Psoas muscle (tissue), 8 donors: Measurements from ENCODE around the gene STPG2. TPM values are rescaled to one million over a fixed set of nuclear protein-coding genes. Genes with fewer than 3 reads are reported as not detected.

Experiments
- ATAC-seq, 4 donors: fragments of 200-7000 bp; cut with Tn5 transposase; one replicate each; pipeline ENCODE4 v1.9.1; 2020; ENCODE audit warnings: moderate library complexity in 3 of 4, mild to moderate bottlenecking in 2 of 4
- DNase-seq, 2 donors: peaks; one replicate each; pipeline ENCODE4 v3.0.0-alpha.2; 2020
- H3K27ac ChIP-seq: fragments of 200-600 bp; one replicate; pipeline ENCODE4 v1.8.0; 2022
- H3K27me3 ChIP-seq, 3 donors: fragments of 200-600 bp in 1 of 3; one replicate each; pipeline versions ENCODE4 v1.6.1 to v1.8.0; 2013 to 2022; ENCODE audit warnings: low read length in 2 of 3, mild to moderate bottlenecking in 2 of 3, moderate library complexity in 1 of 3; ENCODE audit not compliant: insufficient read depth in 3 of 3
- H3K36me3 ChIP-seq, 2 donors: fragments of 200-600 bp in 1 of 2; one replicate each; pipeline versions ENCODE4 v1.6.1 to v1.8.0; 2013 to 2022; ENCODE audit warnings: low read depth in 1 of 2, mild to moderate bottlenecking in 1 of 2, moderate library complexity in 1 of 2; ENCODE audit not compliant: insufficient read depth in 1 of 2
- H3K4me1 ChIP-seq: fragments of 200-600 bp; one replicate; pipeline ENCODE4 v1.8.0; 2022
- H3K4me3 ChIP-seq: fragments of 200-600 bp; one replicate; pipeline ENCODE4 v1.8.0; 2022; ENCODE audit warnings: mild to moderate bottlenecking
- H3K9me3 ChIP-seq: fragments of 200-600 bp; one replicate; pipeline ENCODE4 v1.8.0; 2022
- WGBS, 3 donors: extraction: QIAGEN DNeasy Blood & Tissue Kit; methylation state at CpG; one replicate each; pipeline versions ENCODE4 v1.1.6 to v1.1.7; 2013; 5-methylcytosine and 5-hydroxymethylcytosine counted together
- intact Hi-C, 2 donors: fragments of 100-400 bp; cut with DNase I; formaldehyde crosslinking; loops; one replicate each; pipeline versions ENCODE4 v1.11.0 to v1.14.2; 2022
- polyA plus RNA-seq, 3 donors: library from polyadenylated mRNA; stranded (reverse); fragments of 200-250 nt; gene quantifications; one replicate each; pipeline ENCODE4 v1.2.3, GENCODE V29; 2013
- total RNA-seq, 4 donors: library from RNA; stranded (reverse); fragmentation: NEBNext Ultra II Directional in 2 of 4; extraction: Animal tissue kit (Norgen Biotek cat#: 25700) in 2 of 4; gene quantifications; one replicate each; pipeline versions ENCODE4 v1.2.1 to v1.2.4, GENCODE V29; 2021 to 2023
- TF ChIP-seq, protein P1 (sequence below): fragments of 200-600 bp; IDR thresholded peaks from one replicate; pipeline ENCODE4 v1.8.0; 2022; ENCODE audit warnings: antibody characterized with exemption
- donor health status: healthy with polysubstance abuse.
- donor health status: DM: no; HTN: no; CAD: no; lungs with moderate emphysema.
- donor health status: Bipolar disorder and iron deficiency.
- donor health status: healthy.
- donor health status: DM: yes; HTN: yes; CAD: no.
- donor health status: DM: no; HTN: no; CAD: no.
- donor health status: DM: no; HTN: no; CAD: no.
- donor health status: DM: yes; HTN: yes; CAD: no.

STPG2 gene
- total and polyA plus RNA-seq, 7 donors = 0.01 to 0.21 TPM; not detected in 5

- intact Hi-C loops = no loop called here
- ATAC-seq (no peak), DNase-seq (no peak)
- TF ChIP-seq, protein P1, sequence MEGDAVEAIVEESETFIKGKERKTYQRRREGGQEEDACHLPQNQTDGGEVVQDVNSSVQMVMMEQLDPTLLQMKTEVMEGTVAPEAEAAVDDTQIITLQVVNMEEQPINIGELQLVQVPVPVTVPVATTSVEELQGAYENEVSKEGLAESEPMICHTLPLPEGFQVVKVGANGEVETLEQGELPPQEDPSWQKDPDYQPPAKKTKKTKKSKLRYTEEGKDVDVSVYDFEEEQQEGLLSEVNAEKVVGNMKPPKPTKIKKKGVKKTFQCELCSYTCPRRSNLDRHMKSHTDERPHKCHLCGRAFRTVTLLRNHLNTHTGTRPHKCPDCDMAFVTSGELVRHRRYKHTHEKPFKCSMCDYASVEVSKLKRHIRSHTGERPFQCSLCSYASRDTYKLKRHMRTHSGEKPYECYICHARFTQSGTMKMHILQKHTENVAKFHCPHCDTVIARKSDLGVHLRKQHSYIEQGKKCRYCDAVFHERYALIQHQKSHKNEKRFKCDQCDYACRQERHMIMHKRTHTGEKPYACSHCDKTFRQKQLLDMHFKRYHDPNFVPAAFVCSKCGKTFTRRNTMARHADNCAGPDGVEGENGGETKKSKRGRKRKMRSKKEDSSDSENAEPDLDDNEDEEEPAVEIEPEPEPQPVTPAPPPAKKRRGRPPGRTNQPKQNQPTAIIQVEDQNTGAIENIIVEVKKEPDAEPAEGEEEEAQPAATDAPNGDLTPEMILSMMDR = no peak
- no peaks in the 10 kb centered on the region for H3K36me3 ChIP-seq
- no peaks in the 10 kb centered on the region for H3K9me3 ChIP-seq
- WGBS, 3 donors = 52 to 62% (median 57%) methylated on average over 3 of the region's 3 CpGs
- H3K27ac ChIP-seq = no peak overlapping the region
- H3K4me3 ChIP-seq = no peak overlapping the region
- H3K27me3 ChIP-seq = no peaks in the 10 kb centered on the region
- H3K4me1 ChIP-seq = no peaks in the 10 kb centered on the region
These were observed 190.5 kb downstream of the STPG2 start for GRCh38 chr4:97952763-97953162.

- ATAC-seq = no peak
- intact Hi-C loops = no loop called here
- DNase-seq = no peak
- no peaks in the 10 kb centered on the region for H3K27me3 ChIP-seq
- H3K4me1 ChIP-seq = no peaks in the 10 kb centered on the region
- TF ChIP-seq, protein P1 = no peak
- no peaks in the 10 kb centered on the region for H3K36me3 ChIP-seq
- no peak overlapping the region for H3K27ac ChIP-seq
- H3K4me3 ChIP-seq = no peak overlapping the region
- H3K9me3 ChIP-seq = no peaks in the 10 kb centered on the region
These were observed 192.4 kb downstream of the STPG2 start for GRCh38 chr4:97950836-97951235.

DNA sequence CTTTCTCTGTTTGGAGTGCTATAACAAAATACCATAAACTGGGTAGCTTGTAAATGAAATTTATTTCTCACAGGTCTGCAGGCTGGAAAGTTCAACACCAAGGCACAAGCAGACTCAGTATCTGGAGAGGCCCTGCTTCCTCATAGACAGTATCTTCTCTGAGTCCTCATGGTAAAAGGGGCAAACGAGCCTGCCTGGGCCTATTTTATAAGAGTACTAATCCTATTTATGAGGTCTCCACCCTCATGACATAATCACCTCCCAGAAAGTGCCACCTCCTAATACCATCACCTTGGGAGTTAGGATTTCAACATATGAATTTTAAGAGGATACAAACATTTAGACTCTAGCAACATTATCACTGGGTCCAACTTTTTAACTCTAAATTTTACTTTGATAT lies 200.3 kb downstream of the STPG2 start:
- Histone ChIP-seq H3K36me3 (no peaks in the 10 kb centered on the region), H3K27ac (no peak overlapping the region), H3K4me3 (no peak overlapping the region), H3K4me1 (no peaks in the 10 kb centered on the region), H3K9me3 (peaks cover 4% of the 10 kb centered on the region), H3K27me3 (no peaks in the 10 kb centered on the region)
- intact Hi-C loops = no loop called here
- TF ChIP-seq, protein P1 = no peak
- 8 to 33% (median 28%) methylated on average over 1 of the region's 1 CpG for WGBS, 3 donors
- DNase-seq (no peak), ATAC-seq (no peak)

DNA sequence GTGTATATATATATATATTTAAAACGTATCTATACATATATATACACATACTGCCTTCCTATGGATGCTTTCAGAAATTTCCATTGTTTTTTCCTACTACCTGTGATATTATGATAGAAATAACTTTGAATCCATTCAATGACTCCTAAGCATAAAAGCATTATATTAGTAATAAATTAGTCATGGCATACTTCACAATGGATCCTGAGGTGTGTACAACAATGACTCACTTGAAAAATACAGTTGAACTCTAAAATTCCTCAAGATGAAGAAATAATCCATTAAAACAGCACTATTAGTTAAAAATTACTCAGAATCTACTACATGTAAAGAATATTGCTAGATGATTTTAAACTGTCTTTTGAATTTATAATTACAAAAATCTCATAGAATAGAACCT lies 201.1 kb downstream of the STPG2 start:
- Histone ChIP-seq H3K9me3 (peaks cover 4% of the 10 kb centered on the region), H3K27ac (no peak overlapping the region), H3K27me3 (no peaks in the 10 kb centered on the region), H3K4me1 (no peaks in the 10 kb centered on the region), H3K36me3 (no peaks in the 10 kb centered on the region), H3K4me3 (no peak overlapping the region)
- DNase-seq (no peak), ATAC-seq (no peak)
- WGBS, 3 donors = 43 to 70% (median 50%) methylated on average over 1 of the region's 1 CpG
- intact Hi-C loops = no loop called here
- TF ChIP-seq, protein P1 = no peak

DNA sequence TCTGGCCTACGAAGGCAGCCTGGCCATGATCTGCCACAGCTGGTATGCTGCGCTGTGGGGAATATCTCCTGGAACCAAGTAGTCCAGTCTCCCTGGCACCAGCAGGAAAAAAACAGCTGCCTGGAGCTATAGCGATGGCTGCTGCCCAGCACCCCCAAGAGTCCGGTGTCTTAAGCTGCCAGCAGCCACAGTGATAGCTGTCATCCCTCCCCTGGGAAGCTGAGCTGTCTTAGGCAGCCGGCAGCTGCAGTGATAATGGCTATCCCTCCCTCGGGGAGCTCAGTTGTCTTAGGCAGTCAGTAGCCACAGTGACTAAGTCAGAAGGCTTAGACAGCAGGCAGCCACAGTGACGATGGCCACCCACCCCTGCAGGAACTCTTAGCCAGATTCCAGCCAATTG lies 205.1 kb downstream of the STPG2 start:
- Histone ChIP-seq H3K4me1 (no peaks in the 10 kb centered on the region), H3K36me3 (no peaks in the 10 kb centered on the region), H3K27ac (no peak overlapping the region), H3K27me3 (no peaks in the 10 kb centered on the region), H3K4me3 (no peak overlapping the region), H3K9me3 (peaks cover 8% of the 10 kb centered on the region)
- ATAC-seq = no peak
- intact Hi-C loops = no loop called here
- no peak for DNase-seq
- TF ChIP-seq, protein P1 = no peak
- 65 to 72% (median 69%) methylated on average over 7 of the region's 7 CpGs for WGBS, 3 donors
